Esophagus squamous epithelium (tissue), 5 donors: Measurements from ENCODE around the gene LEFTY1. TPM values are rescaled to one million over a fixed set of nuclear protein-coding genes. Genes with fewer than 3 reads are reported as not detected.
A peak's percentile ranks its signal among the peaks of the same experiment; 100 is the strongest.

Experiments
- DNase-seq: peaks from one replicate; lab custom pipeline; 2025; lab: John Stamatoyannopoulos, UW
- H3K27ac ChIP-seq, 4 donors: fragments of 200-600 bp; sonication (generic); one replicate each; pipeline ENCODE4 v1.5.1; 2016 to 2019; ENCODE audit warnings: mild to moderate bottlenecking in 1 of 4
- H3K27me3 ChIP-seq, 4 donors: fragments of 200-600 bp; sonication (generic); 1 replicate in 3 of 4; 2 replicates in 1 of 4; pipeline versions ENCODE4 v1.5.1 to v1.6.0; 2017 to 2021; ENCODE audit warnings: antibody characterized with exemption in 1 of 4
- H3K36me3 ChIP-seq, 3 donors: fragments of 200-600 bp; sonication (generic); one replicate each; pipeline ENCODE4 v1.5.1; 2016 to 2019
- H3K4me1 ChIP-seq, 3 donors: fragments of 200-600 bp; sonication (generic); one replicate each; pipeline ENCODE4 v1.5.1; 2017 to 2019
- H3K4me3 ChIP-seq, 4 donors: fragments of 200-600 bp; sonication (generic); 1 replicate in 3 of 4; 2 replicates in 1 of 4; pipeline ENCODE4 v1.5.1; 2016 to 2019; ENCODE audit warnings: mild to moderate bottlenecking in 2 of 4, moderate library complexity in 1 of 4
- H3K9me3 ChIP-seq, 3 donors: fragments of 200-600 bp; sonication (generic); one replicate each; pipeline ENCODE4 v1.5.1; 2016 to 2019
- POLR2A ChIP-seq, 4 donors: fragments of 450-650 bp; IDR thresholded peaks; one replicate each; pipeline ENCODE4 v1.6.1; 2017; ENCODE audit warnings: antibody characterized with exemption in 4 of 4, mild to moderate bottlenecking in 4 of 4, moderate library complexity in 3 of 4
- WGBS, 2 donors: methylation state at CpG; one replicate each; pipeline ENCODE4 v1.1.5; 2018; 5-methylcytosine and 5-hydroxymethylcytosine counted together
- intact Hi-C: fragments of 100-400 bp; cut with DNase I; formaldehyde crosslinking; loops from one replicate; pipeline ENCODE4 v1.15.0; 2022
- total RNA-seq, 4 donors: library from RNA; depleted of rRNA; stranded (reverse); fragments of >200 nt; gene quantifications; one replicate each; pipeline ENCODE4 v1.1.0, GENCODE V29; 2016
- TF ChIP-seq, protein P1 (sequence below), 6 experiments: fragments of 450-650 bp in 4 of 6; fragments of 200-600 bp in 2 of 6; sonication (generic) in 2 of 6; IDR thresholded peaks; one replicate each; pipeline ENCODE4 v1.5.1; 2016 to 2019; ENCODE audit warnings: antibody characterized with exemption in 6 of 6, mild to moderate bottlenecking in 4 of 6, moderate library complexity in 4 of 6
- donor health status: DM: yes; HTN: yes; CAD: no.

Gene LEFTY1
- total RNA-seq, 4 donors from 2014 or later, result not detected

DNA sequence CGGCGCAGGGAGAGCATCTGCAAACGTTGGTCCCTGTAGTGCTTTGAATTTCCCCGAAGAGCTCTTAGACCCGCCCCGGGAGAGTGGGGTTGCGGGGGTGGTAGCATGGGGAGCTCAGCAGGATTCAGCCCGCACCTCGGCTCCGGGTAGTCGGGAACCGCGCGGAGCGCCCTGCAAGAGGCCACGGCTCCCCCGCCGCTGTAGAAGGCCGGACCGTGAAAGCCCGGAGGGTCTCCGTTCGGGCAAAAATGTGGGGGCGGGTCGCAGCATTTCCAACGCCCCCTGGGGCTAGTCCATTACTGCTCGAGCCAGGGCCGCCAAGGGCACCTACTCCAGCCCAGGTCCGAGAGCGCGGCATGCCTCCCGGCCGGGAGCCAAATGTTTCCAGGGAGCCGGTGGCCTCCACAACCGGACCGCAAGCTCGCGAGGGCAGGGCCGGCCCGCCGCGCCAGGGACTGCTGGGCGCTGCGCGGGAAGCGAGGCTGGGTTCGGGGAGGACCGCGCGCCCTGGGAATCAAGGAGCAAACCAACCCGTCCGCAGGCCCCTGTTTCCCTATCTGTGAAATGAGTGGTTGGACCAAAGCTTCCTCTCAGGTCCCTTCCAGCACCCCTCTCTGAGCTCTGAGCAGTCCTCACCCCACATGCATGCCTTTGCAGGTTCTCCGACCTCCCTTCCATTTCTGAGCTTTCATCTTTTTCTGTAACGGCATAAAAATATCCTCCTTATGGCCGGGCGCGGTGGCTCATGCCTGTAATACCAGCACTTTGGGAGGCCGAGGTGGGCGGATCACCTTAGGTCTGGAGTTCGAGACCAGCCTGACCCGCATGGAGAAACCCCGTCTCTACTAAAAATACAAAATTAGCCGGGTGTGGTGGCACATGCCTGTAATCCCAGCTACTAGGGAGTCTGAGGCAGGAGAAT is 6.0 kb downstream of the LEFTY1 start:
- TF ChIP-seq POLR2A (IDR thresholded peaks at IDR 0.05), result no peak
- TF ChIP-seq, protein P1, sequence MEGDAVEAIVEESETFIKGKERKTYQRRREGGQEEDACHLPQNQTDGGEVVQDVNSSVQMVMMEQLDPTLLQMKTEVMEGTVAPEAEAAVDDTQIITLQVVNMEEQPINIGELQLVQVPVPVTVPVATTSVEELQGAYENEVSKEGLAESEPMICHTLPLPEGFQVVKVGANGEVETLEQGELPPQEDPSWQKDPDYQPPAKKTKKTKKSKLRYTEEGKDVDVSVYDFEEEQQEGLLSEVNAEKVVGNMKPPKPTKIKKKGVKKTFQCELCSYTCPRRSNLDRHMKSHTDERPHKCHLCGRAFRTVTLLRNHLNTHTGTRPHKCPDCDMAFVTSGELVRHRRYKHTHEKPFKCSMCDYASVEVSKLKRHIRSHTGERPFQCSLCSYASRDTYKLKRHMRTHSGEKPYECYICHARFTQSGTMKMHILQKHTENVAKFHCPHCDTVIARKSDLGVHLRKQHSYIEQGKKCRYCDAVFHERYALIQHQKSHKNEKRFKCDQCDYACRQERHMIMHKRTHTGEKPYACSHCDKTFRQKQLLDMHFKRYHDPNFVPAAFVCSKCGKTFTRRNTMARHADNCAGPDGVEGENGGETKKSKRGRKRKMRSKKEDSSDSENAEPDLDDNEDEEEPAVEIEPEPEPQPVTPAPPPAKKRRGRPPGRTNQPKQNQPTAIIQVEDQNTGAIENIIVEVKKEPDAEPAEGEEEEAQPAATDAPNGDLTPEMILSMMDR (IDR thresholded peaks at IDR 0.05), result no peak
- H3K27ac ChIP-seq, result peak overlapping the region; percentile 82 to 93 (median 91)
- H3K9me3 ChIP-seq, result no peaks in the 10 kb centered on the region
- peak overlapping the region; percentile 61 to 99 (median 85) for H3K4me3 ChIP-seq
- WGBS, 2 donors, result 0 to 4% methylated on average over 15 to 22 of the region's 63 CpGs
- no peaks in the 10 kb centered on the region for H3K27me3 ChIP-seq
- intact Hi-C loops, result no loop called here
- no peak for DNase-seq
- peaks cover 0 to 8% (median 0%) of the 10 kb centered on the region in 3 donors for H3K36me3 ChIP-seq
- peaks cover 30 to 60% (median 35%) of the 10 kb centered on the region in 3 donors for H3K4me1 ChIP-seq

- peak; percentile 54 for DNase-seq
- H3K27me3 ChIP-seq, result no peaks in the 10 kb centered on the region
- H3K4me3 ChIP-seq, result peak within 1 kb of the TSS; percentile 61 to 99 (median 85)
- intact Hi-C loops, result no loop called here
- WGBS, 2 donors, result 0% methylated on average over 1 to 36 of the region's 64 CpGs
- peak within 1 kb of the TSS; percentile 82 to 93 (median 91) for H3K27ac ChIP-seq
- H3K9me3 ChIP-seq, result no peaks in the 10 kb centered on the region
- H3K36me3 ChIP-seq, result peaks cover 0 to 15% (median 0%) of the 10 kb centered on the region in 3 donors
- TF ChIP-seq POLR2A (IDR thresholded peaks at IDR 0.05), result peak in 3 of 4 donors; percentile 49 to 81 (median 79)
- TF ChIP-seq, protein P1 (IDR thresholded peaks at IDR 0.05), result peak; percentile 32 to 50 (median 38)
- H3K4me1 ChIP-seq, result peaks cover 38 to 62% (median 44%) of the 10 kb centered on the region in 3 donors
Measured at GRCh38 chr1:225881959-225882693, 6.8 kb downstream of the LEFTY1 start, which contains the start of gene TMEM63A. TSS of gene TMEM63A (minus strand) at chr1:225882380. CDS start at chr1:225877580, 4,800 bp downstream.

DNA sequence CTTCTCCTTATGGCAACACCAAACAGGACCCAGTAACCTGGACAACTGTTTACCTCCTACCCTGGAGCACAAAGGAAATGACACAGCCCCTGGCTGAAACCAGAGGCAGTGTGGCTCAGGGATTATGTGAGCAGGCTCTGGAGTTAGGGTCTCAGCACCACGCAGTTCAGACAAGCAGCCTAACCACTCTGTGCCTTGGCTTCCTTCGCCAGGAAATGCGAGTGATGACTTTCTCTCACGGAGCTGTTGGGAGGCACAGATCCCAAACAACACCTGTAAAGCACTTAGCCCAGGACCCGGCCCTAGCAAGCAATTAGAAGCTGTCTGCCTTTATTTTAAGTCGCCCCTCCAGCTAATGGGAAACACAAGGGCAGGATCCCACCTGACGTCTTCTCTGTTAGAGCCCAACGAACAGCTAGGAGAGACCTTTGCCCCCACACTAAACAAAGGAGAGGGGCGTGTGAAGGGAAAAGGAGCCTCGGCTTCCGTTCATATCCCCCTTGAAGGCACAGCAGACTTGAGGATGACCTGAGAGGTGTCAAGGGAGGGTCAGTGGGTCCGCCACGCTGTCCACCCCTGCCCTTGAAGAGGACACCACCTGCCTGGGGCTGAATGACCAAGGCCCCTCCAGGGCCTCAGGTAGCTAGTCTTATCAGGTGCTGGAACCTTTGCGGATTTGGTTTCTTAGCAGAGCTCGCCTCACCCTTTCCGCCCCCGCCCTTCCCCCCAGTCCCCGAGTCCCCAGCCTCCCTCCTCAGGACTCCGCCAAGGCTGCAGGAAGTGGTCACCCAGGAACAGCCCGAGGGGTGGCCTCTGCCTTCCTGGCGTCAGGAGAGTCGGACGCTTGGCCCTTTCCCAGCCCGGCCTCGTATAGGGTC is 7.6 kb downstream of the LEFTY1 start:
- H3K4me1 ChIP-seq, result peaks cover 39 to 71% (median 45%) of the 10 kb centered on the region in 3 donors
- H3K27ac ChIP-seq, result peak overlapping the region; percentile 82 to 93 (median 91)
- H3K9me3 ChIP-seq, result no peaks in the 10 kb centered on the region
- DNase-seq, result no peak
- TF ChIP-seq POLR2A (IDR thresholded peaks at IDR 0.05), result no peak
- TF ChIP-seq, protein P1 (IDR thresholded peaks at IDR 0.05), result no peak
- intact Hi-C loops, result no loop called here
- H3K27me3 ChIP-seq, result no peaks in the 10 kb centered on the region
- 8 to 17% methylated on average over 5 to 6 of the region's 25 CpGs for WGBS, 2 donors
- H3K36me3 ChIP-seq, result peaks cover 0 to 23% (median 0%) of the 10 kb centered on the region in 3 donors
- peak overlapping the region; percentile 61 to 99 (median 85) for H3K4me3 ChIP-seq

DNA sequence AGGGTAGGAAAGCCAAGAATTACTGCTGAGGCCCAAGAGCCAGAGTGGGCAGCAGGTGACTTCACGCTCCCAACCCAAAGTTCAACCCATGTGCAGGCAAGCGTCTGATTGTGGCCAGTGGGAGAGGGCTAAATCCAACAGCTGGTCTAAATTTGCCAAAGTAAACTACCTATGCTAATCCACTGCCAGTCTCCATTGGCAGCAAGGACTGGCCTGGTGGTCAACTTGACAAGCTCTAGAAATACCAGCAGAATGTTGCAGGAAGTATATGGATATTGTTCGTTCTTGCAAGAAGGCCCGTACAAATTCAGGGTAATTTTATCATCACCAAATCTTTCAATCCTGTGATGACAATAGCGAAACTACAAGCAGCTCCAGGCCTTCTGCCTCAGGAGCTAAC is 8.3 kb downstream of the LEFTY1 start:
- peaks cover 39 to 77% (median 45%) of the 10 kb centered on the region in 3 donors for H3K4me1 ChIP-seq
- DNase-seq, result no peak

More for the DNA sequence above, 8.3 kb downstream of the LEFTY1 start:
- no peaks in the 10 kb centered on the region for H3K9me3 ChIP-seq
- H3K4me3 ChIP-seq, result peak overlapping the region in 2 of 4 donors; percentile 88 to 99
- H3K36me3 ChIP-seq, result peaks cover 0 to 27% (median 0%) of the 10 kb centered on the region in 3 donors
- H3K27ac ChIP-seq, result peak overlapping the region; percentile 82 to 93 (median 91)
- 54 to 64% methylated on average over 5 of the region's 5 CpGs for WGBS, 2 donors
- no peaks in the 10 kb centered on the region for H3K27me3 ChIP-seq
- intact Hi-C loops, result no loop called here
- no peak for TF ChIP-seq POLR2A (IDR thresholded peaks at IDR 0.05)
- TF ChIP-seq, protein P1 (IDR thresholded peaks at IDR 0.05), result no peak
